NCI-H2227 treated with DMSO at 0.1 percent for 48 hours (cell line): ENCODE results near the gene ADGRD1.

Source experiments
- DNase-seq: peaks from one replicate; lab custom pipeline; 2025; lab: John Stamatoyannopoulos, UW

The ADGRD1 gene

DNA sequence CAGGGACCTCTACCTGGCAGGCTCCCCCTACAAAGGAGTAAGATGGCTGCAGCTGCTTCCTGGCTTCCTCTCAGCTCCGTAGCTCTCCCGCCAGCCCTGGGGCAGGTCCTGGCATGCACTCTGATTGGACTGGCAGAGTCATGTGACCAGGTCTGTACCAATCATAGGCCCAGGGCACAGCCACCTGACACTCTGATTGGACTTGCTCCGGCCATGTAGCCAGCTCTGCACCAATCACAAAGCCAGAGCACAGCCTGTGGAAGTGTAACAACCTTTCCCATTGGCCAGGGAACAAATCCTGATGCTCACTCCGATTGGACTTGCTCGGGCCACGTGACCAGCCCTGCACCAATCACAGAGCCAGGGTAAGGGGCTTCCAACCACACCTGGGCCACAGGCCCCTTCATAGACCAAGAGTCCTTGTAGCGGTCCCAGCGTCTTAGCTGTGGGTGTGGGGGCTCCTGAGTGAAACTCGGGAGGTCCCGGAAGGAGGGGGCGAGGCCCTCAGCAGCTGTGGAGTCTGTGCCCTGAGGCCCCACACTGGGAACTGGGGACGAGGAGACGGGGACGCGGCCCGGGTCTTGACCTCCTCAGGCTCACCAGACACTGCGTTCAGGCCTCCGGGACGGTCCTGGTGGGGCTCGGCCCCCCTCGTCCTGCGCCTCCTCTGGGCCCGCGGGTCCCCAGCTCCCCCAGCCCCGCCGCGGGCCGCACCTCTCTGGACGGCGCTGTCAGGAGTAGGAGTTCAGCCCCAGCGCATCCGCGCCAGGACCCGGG, 210.6 kb downstream of the ADGRD1 start:
- DNase-seq = no peak

DNA sequence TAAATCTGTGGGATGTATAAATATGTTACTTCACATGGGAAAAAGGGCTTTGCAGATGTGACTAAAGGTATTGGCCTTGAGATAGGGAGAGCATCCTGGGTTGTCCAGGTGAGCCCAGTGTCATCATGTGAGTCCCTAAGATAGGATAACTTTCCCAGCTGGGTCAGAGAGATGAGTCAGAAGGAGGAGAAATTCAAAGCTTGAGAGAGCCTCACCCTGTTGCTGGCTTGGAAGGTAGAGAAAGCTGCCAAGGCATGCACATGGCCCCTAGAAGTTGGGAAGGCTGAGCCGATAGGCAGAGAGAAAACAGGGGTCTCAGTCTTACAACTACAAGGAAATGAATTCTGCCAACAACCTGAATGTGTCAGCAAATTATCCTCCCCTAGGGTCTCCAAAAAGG, 213.0 kb downstream of the ADGRD1 start:
- DNase-seq = no peak

DNA sequence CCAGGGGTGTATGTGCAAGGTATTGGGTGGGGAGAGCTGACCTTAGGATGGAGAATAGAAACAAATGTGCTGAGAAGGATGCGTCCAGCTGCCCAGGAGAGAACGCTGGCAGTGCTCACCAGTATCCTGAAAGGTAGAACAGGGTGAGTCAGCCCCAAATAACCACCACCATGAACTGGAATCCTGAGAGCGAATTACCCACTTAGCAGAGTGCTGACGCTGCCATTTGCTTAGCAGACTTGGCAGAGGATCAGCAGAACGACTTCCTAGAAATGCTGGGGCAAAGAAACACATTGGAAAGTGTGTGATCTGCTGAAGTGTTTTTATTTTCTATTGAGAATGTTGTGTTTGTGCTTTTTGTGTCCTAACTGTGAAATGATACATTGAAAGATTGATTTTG, 213.6 kb downstream of the ADGRD1 start:
- DNase-seq = no peak

DNA sequence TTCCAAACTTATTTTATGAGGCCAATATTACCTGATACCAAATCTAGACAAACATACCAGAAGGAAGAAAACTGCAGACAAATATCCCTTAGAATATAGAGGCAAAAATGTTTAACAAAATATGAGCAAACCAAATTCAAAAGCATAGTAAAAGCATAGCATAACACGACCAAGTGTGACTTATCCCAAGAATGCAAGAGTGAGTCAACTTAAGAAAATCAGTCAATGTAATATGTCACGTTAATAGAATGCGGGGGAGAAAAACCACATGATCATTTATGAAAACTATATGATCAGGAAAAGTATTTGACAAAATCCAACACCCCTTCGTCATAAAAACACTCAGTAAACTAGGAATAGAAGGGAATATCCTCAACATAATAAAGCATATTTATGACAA, 217.3 kb downstream of the ADGRD1 start:
- no peak for DNase-seq

DNA sequence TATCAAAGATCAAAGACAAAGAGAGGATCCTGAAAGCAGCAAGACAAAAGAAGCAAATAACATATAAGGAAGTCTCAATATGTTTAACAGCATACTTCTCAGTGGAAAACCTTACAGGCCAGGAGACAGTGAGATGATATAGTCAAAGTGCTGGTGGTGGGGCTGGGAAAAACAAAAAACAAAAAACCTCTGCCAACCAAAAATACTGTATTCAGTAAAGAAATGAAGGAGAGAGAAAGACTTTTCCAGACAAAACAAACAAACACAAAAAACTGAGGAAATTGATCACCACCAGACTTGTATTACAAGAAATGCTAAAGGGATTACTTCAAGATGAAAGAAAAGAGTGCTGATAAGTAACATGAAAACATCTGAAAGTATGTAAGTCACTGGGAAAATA, 221.2 kb downstream of the ADGRD1 start:
- no peak for DNase-seq

DNA sequence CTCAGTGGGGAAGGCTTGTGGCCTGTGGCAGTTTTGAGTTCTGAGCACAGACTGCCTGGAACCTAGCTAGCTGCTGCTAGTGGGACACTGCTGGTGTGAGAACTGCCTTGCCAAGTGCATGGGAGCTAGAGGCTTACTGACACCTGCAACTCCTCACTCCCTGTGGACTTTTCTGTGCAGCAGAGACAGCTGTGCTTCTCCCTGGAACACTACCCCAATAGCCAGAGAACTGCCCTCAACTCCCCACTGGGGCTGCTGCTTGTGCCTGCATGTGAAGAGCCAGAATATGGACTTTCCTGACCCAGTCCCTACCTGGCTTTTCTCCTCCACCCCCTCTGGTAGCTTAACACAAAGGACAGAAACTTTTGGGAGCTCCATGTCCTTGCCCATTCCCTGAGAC, 222.6 kb downstream of the ADGRD1 start:
- DNase-seq = no peak

DNA sequence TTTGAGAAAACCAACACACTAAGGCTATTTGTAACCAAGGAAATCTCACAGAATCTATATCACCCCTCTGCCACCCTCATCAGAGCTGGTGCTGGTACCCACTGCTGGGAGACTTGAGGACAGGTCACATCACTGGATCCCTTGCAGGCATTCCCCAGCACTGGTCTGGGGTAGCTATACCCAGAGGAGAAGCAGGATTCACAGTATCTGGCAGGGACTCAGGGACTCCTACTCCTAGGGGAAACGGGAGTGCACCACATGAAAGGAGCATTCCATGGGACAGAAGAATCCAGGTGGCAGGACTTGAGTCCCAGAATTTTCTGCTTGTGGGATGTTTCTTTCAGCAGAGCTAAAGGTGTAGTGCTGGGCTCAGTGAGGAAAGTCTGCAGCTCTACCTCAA, 223.2 kb downstream of the ADGRD1 start:
- no peak for DNase-seq

DNA sequence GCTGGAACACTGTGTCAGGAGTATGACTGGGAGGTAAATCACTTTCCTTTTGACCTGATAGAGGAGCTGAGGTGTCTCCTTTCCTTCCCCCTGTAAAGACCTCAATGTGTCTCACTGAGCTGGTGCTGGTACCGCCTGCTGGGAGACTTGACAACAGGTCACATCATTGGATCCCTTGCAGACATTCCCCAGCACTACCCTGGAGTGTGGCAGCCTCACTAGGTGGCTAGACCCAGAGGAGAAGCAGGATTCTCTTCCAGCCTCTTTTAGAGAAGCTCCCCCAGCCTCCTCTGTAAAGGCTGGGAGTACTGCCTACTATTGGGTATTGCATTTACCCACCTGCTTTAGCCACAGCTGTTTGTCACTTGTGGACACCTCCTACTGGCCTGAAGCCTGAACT, 223.9 kb downstream of the ADGRD1 start:
- no peak for DNase-seq

DNA sequence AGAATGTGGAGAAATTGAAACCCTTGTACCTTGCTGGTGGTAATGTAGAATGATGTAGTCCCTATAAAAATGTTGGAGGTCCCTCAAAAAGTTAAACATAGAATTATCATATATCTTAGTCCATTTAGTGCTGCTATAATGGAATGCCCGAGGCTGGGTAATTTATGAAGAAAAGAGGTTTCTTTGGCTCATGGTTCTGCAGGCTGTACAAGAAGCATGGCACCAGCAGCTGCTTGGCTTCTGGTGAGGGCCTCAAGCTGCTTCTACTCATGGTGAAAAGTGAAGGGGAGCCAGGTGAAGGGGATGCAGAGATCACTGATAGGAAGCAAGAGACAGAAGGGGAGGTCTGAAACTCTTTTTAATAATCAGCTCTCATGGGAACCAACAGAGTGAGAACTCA, 233.9 kb downstream of the ADGRD1 start:
- DNase-seq = no peak

DNA sequence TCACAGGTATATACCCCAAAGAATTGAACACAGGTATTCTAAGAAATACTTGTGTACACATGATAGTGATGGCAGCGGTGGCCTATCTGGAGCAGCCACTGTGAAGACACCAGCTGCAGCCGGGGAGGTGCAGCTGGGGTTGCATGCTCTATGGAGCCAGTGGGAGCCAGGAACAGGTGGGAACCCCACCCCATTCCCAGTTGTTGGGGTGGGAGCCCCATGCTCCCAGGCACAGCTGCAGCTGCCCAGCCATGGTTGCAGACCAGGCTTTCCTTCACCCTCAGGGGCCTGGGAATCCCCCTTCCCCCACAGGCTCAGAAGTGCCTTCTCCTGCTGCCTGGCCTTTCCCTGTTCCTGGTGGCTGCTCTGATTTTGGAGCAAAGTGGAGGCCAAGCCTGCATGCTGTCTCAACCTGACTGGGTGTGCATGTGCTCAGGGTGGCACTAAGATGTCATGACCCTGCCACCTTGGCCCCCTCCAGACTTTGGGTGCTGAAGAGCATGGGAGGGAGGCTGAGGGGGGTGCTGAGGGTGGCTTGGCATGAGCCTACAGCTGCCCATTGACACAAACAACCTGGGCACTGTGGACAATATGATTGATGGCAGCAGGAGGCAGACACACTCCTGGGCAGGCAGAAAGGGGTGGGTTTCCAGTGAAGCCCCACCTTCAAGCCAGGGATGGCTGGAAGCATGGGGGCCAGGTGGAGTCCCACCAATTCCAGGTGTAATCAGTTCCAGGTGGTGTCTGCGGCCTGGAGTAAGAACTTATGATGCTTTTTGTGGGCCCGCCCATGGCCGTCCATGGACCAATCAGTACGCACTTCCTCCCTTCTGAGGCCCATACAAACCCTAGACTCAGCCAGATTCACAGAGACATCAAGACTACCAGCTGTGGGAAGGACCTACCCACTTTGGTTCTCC, 234.7 kb downstream of the ADGRD1 start:
- no peak for DNase-seq

DNA sequence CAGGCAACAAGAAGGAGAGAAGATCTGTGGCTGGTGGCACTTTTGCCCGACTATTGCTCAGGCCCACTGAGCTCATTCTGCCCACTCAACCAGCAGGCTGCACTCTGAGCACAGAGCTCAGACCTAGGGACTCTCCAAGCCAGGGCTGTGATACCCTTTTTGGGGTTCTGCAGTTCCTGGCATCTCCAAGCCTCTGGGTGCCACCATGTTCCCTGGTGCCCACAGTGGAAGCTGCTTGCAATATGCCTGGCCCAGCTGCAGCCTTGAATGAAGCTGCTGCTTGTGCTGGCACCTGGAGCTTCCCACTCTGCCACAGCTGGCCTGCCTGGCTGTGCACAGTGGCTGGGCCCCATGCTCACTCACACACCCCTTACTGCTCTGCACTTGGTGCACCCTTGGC, 236.1 kb downstream of the ADGRD1 start:
- no peak for DNase-seq

DNA sequence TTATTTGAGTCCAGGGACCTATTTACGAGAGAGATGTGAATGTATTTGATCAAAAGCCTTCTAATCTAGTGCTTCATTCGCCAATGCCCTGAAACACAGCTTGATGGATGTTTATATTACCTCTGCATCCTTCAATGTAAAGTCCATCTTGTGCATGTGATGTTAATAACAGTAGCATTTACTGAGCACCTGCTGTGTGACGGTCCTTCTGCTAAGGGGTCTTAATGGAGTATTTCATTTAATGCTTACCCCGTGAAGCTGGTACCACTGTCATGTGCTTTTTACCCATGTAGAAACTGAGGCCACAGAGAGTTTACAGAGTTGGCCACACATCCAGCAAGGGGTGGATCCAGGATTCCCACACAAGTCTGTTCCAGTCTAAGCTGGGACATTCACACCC, 237.3 kb downstream of the ADGRD1 start:
- DNase-seq = no peak
